GM18499 (cell line): ENCODE results near the gene PI4KB.

Experiments used
- ATAC-seq: cut with Tn5 transposase; IDR thresholded peaks from one replicate; pipeline ENCODE4 v1.9.1; 2021; ENCODE audit warnings: moderate number of reproducible peaks; ENCODE audit not compliant: insufficient read depth, unreplicated experiment

The PI4KB gene

GRCh38 chr1:151313501-151313900 is 13.7 kb downstream of the PI4KB start:
- ATAC-seq = no peak

DNA sequence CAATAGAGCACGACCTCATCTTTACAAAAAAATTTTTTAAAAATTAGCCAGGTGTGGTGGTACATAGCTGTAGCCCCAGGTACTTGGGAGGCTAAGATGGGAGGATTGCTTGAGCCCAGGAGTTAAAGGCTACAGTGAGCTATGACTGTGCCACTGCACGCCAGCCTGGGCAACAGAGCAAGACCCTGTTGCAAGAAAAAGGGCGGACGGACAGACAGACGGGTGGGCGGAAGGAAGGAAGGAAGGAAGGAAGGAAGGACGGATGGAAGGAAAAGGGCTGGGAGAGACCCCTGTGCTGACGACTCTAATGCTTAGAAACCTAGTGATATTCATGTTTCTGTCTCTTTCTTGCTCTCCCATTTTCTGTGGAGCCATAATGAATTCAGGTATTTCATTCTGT is 14.4 kb downstream of the PI4KB start:
- ATAC-seq = no peak

- ATAC-seq = no peak
Observed at GRCh38 chr1:151312411-151312810, 14.8 kb downstream of the PI4KB start.

DNA sequence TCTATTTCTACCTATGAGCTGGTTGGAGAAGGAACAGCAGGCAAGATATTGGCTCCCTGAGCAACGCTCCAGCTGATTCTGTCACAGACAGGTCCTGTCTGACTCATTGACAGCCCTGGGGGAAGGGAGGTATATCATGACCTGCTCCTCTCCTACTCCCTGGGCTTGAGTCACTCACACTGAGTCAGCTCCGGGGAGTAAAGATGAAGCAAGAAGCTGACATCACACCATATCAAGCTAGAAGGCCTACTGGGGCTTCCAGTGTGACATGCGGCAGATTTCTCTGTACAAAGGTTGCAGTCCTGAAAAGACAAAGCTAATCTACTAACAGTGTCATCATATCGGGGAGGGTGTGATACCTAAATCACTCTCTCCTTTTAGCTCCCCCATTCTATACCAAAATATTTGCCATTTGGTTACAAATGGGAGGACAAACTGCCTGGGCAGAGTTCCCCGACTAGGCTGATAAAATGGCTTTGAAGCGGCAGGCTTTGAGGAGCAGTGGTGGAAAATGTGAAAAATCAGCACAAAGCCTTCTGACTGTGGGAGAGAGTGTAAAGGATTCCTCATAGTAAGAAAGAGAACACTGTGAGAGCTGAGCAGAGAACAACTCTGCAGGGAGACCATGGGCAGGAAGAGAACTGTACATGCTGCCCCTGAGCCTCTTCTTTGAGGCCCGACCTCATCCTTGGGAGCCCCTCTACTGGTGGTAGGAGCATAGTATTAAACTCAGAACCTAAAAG is 15.5 kb downstream of the PI4KB start:
- no peak for ATAC-seq

DNA sequence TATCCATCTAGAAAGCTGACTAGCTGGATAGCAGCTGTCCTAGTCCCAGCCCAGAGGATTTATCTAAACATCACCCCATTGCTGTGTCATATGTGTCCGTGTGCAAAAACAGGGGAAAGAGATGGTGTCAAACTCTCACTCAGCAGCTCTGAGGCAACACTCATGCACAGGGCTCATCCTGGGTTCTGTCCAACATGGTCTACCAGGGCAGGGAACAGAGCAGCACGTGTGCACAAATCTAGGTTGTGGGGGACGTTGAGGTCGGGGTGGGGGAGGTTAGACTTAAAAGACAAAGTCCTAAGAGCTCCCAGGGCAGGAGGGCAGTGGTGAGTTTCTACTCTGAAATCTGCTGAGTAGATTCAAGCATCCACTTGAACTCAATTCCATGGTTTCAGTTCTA is 16.2 kb downstream of the PI4KB start:
- no peak for ATAC-seq

DNA sequence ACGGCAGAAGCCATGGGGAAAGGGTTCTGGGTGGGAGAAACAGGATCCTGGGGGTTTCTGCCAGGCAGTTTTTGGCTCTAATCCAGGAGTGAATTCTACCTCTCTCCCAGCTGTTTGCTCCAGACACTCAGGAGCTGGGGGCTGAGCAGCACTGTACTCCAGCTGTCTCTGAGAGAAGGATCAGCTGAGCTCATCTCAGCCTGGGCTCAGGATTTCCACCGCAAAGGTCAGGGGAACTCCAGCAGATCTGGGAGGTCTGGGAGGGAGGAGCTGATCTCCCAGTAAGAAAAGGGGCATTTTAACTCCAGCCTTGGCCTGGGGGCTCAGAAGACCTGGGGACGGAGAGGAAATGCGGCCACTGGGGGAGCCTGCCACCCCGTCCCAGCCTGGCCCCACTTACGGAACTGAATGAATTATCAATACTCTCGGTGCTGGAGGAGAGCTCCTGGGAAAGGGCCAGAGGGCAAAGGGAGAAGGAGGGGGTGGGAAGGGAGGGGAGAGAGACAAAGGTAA is 17.3 kb downstream of the PI4KB start:
- ATAC-seq = no peak

GRCh38 chr1:151294742-151295462 is 32.3 kb downstream of the PI4KB start:
- no peak for ATAC-seq

DNA sequence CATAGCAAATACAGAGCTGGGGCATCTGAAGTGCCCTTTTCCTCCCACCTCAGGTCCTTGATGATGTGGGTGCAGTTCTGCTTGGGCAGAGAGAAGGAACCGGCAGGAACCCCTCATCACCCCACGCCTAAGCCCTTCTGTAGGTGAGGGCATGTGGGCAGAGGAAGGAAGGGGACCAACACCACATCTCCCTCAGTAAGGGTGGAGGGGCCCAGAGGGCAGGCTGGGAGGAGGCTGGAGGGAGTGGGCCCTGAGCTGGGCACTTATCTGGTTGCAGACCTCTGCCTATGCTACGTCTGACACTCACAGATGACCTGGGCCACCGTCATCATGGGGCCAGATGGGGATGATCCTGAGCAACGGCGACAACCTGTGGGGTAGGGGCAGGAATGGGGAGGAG is 34.1 kb downstream of the PI4KB start:
- no peak for ATAC-seq

- no peak for ATAC-seq
Observed at GRCh38 chr1:151292207-151293030, 34.8 kb downstream of the PI4KB start.

DNA sequence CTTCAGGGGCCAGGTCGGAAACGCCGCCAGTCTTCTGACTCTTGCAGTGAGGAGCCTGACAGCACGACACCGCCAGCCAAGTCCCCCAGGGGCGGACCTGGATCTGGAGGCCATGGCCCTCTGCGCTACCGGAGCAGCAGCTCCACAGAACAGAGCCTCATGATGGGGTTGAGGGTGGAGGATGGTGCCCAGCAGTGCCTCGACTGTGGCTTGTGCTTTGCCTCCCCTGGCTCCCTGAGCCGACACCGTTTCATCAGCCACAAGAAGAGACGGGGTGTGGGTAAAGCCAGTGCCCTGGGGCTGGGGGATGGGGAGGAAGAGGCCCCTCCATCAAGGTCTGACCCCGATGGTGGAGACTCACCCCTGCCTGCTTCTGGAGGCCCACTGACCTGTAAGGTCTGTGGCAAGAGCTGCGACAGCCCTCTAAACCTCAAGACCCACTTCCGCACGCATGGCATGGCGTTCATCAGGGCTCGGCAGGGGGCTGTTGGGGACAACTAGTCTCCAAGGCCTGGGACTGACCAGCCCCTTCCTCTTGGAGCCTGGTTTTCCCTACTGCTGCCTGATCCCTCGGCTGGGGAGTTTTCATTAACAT is 36.4 kb downstream of the PI4KB start:
- no peak for ATAC-seq

GRCh38 chr1:151289991-151290708 is 37.1 kb downstream of the PI4KB start:
- ATAC-seq = no peak

DNA sequence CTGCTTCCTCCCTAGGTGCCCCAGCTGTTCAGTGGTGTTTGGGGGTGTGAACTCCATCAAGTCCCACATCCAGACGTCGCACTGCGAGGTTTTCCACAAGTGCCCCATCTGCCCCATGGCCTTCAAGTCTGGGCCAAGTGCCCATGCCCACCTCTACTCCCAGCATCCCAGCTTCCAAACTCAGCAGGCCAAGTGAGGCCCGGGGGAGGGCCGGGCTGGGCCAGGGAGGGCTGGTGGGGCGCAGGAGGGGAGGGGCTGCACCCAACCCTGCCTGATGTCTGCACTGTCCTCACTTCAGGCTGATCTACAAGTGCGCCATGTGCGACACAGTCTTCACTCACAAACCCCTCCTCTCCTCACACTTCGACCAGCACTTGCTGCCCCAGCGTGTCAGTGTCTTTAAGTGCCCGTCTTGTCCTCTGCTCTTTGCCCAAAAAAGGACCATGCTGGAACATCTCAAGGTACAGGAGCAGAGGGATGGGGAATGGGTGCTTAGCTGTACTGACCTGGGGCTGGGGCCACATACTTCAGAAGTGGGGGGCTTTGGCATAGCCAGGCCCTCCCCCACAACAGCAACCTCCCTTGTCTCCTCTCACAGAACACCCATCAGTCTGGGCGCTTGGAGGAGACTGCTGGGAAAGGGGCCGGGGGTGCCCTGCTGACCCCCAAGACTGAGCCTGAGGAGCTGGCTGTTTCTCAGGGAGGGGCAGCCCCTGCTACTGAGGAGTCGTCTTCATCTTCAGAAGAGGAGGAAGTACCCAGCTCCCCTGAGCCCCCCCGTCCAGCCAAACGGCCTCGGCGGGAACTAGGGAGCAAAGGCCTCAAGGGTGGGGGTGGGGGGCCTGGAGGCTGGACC is 37.9 kb downstream of the PI4KB start:
- ATAC-seq = no peak

DNA sequence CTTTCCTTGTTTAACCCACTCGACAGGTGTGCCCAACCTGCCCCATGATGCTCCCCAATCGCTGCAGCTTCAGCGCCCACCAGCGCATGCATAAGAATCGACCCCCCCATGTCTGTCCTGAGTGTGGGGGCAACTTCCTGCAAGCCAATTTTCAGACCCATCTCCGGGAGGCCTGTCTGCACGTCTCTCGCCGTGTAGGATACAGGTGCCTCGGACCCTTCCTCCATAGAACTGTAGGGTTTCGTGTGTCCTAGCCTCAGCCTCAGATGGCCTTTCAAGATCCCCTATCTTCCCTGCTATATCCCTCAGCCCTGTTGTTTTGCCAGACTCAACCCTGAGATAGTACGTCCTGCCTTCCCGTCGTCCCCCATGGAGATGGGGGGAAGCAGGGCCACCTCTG is 38.7 kb downstream of the PI4KB start:
- ATAC-seq = no peak

GRCh38 chr1:151287767-151288500 is 39.3 kb downstream of the PI4KB start:
- ATAC-seq = no peak

DNA sequence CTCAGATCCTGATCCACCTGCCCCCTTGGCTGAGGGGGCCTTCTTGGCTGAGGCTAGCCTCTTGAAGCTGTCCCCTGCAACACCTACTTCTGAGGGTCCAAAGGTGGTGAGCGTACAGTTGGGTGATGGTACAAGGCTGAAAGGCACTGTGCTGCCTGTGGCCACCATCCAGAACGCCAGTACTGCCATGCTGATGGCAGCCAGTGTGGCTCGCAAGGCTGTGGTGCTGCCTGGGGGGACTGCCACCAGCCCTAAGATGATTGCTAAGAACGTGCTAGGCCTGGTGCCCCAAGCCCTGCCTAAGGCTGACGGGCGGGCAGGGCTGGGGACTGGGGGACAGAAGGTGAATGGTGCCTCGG is 39.9 kb downstream of the PI4KB start:
- ATAC-seq = no peak

DNA sequence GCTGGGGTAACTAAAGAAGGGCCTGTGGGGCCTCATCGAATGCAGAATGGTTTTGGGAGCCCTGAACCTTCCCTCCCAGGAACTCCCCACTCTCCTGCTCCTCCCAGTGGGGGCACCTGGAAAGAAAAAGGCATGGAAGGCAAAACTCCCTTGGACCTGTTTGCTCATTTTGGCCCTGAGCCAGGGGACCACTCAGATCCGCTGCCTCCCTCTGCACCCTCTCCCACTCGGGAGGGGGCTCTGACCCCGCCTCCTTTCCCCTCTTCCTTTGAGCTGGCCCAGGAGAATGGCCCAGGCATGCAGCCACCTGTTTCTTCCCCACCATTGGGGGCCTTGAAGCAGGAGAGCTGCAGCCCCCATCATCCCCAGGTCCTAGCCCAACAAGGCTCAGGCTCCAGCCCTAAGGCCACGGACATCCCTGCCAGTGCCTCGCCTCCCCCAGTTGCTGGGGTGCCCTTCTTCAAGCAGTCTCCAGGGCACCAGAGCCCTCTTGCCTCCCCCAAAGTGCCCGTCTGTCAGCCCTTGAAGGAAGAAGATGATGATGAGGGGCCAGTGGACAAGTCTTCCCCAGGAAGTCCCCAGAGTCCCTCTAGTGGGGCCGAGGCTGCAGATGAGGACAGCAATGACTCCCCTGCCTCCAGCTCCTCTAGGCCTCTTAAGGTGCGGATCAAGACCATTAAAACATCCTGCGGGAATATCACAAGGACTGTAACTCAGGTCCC is 40.4 kb downstream of the PI4KB start:
- ATAC-seq = no peak

DNA sequence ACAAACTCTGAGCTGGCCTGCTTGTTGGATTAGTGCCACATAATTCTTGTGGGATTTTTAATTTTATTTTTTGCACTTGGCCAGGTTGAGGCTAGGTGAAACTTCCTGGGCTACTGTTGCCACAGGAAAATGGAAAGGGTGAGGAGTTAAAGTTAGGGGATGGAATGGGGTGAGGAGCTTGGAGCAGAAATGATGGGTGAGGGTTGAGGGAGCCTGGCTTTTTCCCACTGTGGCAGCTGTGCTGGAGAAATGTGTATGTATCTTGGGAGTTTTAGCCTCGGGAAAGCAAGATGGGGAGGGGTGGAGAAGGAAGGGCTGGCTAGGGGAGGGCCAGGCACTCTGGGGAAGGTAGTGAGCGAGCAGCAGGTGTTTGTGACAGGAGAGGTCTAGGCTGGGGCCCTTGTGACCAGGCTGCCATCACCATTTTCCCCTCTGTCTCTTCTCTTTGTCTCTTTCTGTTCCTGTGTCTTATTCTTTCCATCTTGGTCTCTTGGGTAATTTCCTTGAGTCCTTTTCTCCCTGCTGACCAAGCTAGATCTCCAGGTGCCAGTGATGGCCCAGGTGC is 43.1 kb downstream of the PI4KB start:
- no peak for ATAC-seq
